HG02970 (cell line): ENCODE results near the gene COL27A1.

Source experiments
- ATAC-seq: cut with Tn5 transposase; IDR thresholded peaks from one replicate; pipeline ENCODE4 v1.9.1; 2021; ENCODE audit warnings: mild to moderate bottlenecking, moderate library complexity, moderate number of reproducible peaks; ENCODE audit not compliant: unreplicated experiment, low FRiP score

COL27A1 gene

GRCh38 chr9:114221706-114222465 is 66.5 kb downstream of the COL27A1 start:
- no peak for ATAC-seq

GRCh38 chr9:114223564-114224246 is 68.4 kb downstream of the COL27A1 start:
- no peak for ATAC-seq

GRCh38 chr9:114224247-114224610 is 68.9 kb downstream of the COL27A1 start:
- no peak for ATAC-seq

- no peak for ATAC-seq
Measured at GRCh38 chr9:114225561-114226212, 70.3 kb downstream of the COL27A1 start.

GRCh38 chr9:114226246-114227055 is 71.1 kb downstream of the COL27A1 start:
- ATAC-seq = no peak

- no peak for ATAC-seq
Measured at GRCh38 chr9:114227288-114228015, 72.1 kb downstream of the COL27A1 start.

- no peak for ATAC-seq
Measured at GRCh38 chr9:114228016-114228808, 72.9 kb downstream of the COL27A1 start.

- no peak for ATAC-seq
Measured at GRCh38 chr9:114229295-114229694, 74.0 kb downstream of the COL27A1 start.

GRCh38 chr9:114230068-114230467 is 74.7 kb downstream of the COL27A1 start:
- no peak for ATAC-seq

- ATAC-seq = no peak
Measured at GRCh38 chr9:114231273-114231672, 75.9 kb downstream of the COL27A1 start.

GRCh38 chr9:114231719-114232449 is 76.5 kb downstream of the COL27A1 start:
- ATAC-seq = no peak

GRCh38 chr9:114233491-114234185 is 78.3 kb downstream of the COL27A1 start:
- no peak for ATAC-seq

GRCh38 chr9:114235033-114235661 is 79.8 kb downstream of the COL27A1 start:
- no peak for ATAC-seq

- no peak for ATAC-seq
Measured at GRCh38 chr9:114236391-114237138, 81.2 kb downstream of the COL27A1 start.

GRCh38 chr9:114237247-114237646 is 81.9 kb downstream of the COL27A1 start:
- ATAC-seq = no peak

GRCh38 chr9:114237781-114238180 is 82.4 kb downstream of the COL27A1 start:
- ATAC-seq = no peak

GRCh38 chr9:114238472-114238871 is 83.1 kb downstream of the COL27A1 start:
- no peak for ATAC-seq
